Naive thymus-derived CD8-positive, alpha-beta T cell (primary cell): ENCODE measurements around the gene AIG1. TPM values are rescaled to one million over a fixed set of nuclear protein-coding genes. Genes with fewer than 3 reads are reported as not detected.
"Not testable (repeated sequence)": the region's sequence is repeated elsewhere in the genome, so short reads cannot be mapped to it uniquely, and the experiment has no call there.

Experiments used
- ATAC-seq, 2 donors: fragments of 150-1000 bp; cut with Tn5 transposase in 1 of 2; sonication (Bioruptor Pico), chemical (Tn5 transposase) in 1 of 2; 1 replicate in 1 of 2; 2 replicates in 1 of 2; pipeline ENCODE4 v1.10.0; 2021; ENCODE audit warnings: mild to moderate bottlenecking in 2 of 2, moderate library complexity in 2 of 2
- POLR2A ChIA-PET: fragments of 350-600 bp; sonication (Branson Sonifier 250); formaldehyde crosslinking; loops from one replicate; lab custom pipeline; 2021; ENCODE audit warnings: antibody characterized with exemption; lab: Charles Lee
- DNase-seq, 10 donors: peaks; one replicate each; pipeline versions ENCODE4 v3.0.0 to v3.0.0-alpha.2; 2020 to 2022
- H3K27ac Mint-ChIP-seq, 10 donors: one replicate each; pipeline ENCODE4 v1.8.0; 2020 to 2022; ENCODE audit warnings: mild to moderate bottlenecking in 10 of 10, mixed read lengths in 10 of 10, moderate library complexity in 4 of 10, inconsistent platforms in 1 of 10
- H3K27me3 Mint-ChIP-seq, 5 donors: one replicate each; pipeline ENCODE4 v1.8.0; 2021 to 2022; ENCODE audit warnings: mixed read lengths in 5 of 5
- H3K36me3 Mint-ChIP-seq, 3 donors: one replicate each; pipeline ENCODE4 v1.8.0; 2020 to 2022; ENCODE audit warnings: mixed read lengths in 3 of 3, mild to moderate bottlenecking in 2 of 3, inconsistent platforms in 1 of 3
- H3K4me1 Mint-ChIP-seq, 4 donors: one replicate each; pipeline ENCODE4 v1.8.0; 2021 to 2022; ENCODE audit warnings: mixed read lengths in 4 of 4
- H3K4me3 Mint-ChIP-seq, 10 donors: one replicate each; pipeline ENCODE4 v1.8.0; 2020 to 2022; ENCODE audit warnings: mild to moderate bottlenecking in 10 of 10, mixed read lengths in 10 of 10, moderate library complexity in 6 of 10, inconsistent platforms in 1 of 10
- H3K9me3 Mint-ChIP-seq, 9 donors: one replicate each; pipeline ENCODE4 v1.8.0; 2020 to 2022; ENCODE audit warnings: mixed read lengths in 9 of 9, mild to moderate bottlenecking in 3 of 9, inconsistent platforms in 1 of 9, moderate library complexity in 1 of 9
- polyA plus RNA-seq, 3 donors: library from polyadenylated mRNA; unstranded; fragments of 300-500 nt; fragmentation: Illumina TruSeq; gene quantifications; one replicate each; pipeline ENCODE4 v1.2.3, GENCODE V29; 2021
- total RNA-seq, 8 experiments: library from RNA in 2 of 8; stranded (reverse) in 2 of 8; gene quantifications; one replicate each; pipeline ENCODE4 v1.2.3 and lab custom pipeline; 2021 to 2026

The AIG1 gene
- total RNA-seq (10 to 100 TPM in 1 of 2 experiments, 1 to 10 TPM in 1; 10.0 to 11.1 TPM), polyA plus RNA-seq (10 to 100 TPM; 14.5 to 19.0 (median 15.8) TPM), total RNA-seq (lab: John Stamatoyannopoulos, UW) (4.8 to 13.5 (median 7.4) reads per million in 6 experiments)

- peak; percentile 65 to 74 for ATAC-seq
- DNase-seq: peak; percentile 41 to 83 (median 66)
- H3K36me3 Mint-ChIP-seq: no peaks in the 10 kb centered on the region
- no peaks in the 10 kb centered on the region for H3K27me3 Mint-ChIP-seq
- POLR2A ChIA-PET: interaction anchor here (0.7 to 1.7 kb wide), 6 partner anchors 10 to 389 kb away, joined by 3 to 8 read pairs (median 4); partner anchors contain the start of genes ADAT2 and PEX3
- peaks cover 14 to 28% (median 23%) of the 10 kb centered on the region in 4 donors for H3K4me1 Mint-ChIP-seq
- H3K9me3 Mint-ChIP-seq: no peaks in the 10 kb centered on the region
- peak within 1 kb of the TSS; percentile 90 to 98 (median 96) for H3K27ac Mint-ChIP-seq
- H3K4me3 Mint-ChIP-seq: peak within 1 kb of the TSS; percentile 88 to 97 (median 94)
Observed at GRCh38 chr6:143060806-143061596, at the start of gene AIG1. TSS of gene AIG1 (plus strand) at chr6:143060889. CDS start at chr6:143060926, 37 bp downstream.

GRCh38 chr6:143014764-143015163, 45.9 kb upstream of the AIG1 start:
- Mint-ChIP-seq H3K27me3 (no peaks in the 10 kb centered on the region), H3K9me3 (peaks cover 0 to 3% (median 0%) of the 10 kb centered on the region in 9 donors), H3K4me3 (no peak overlapping the region), H3K4me1 (no peaks in the 10 kb centered on the region), H3K36me3 (no peaks in the 10 kb centered on the region), H3K27ac (no peak overlapping the region)
- ATAC-seq: no peak
- POLR2A ChIA-PET: no interaction called here
- DNase-seq: no peak

GRCh38 chr6:143015300-143015706, 45.4 kb upstream of the AIG1 start:
- H3K4me1 Mint-ChIP-seq: no peaks in the 10 kb centered on the region
- no peak for ATAC-seq
- POLR2A ChIA-PET: no interaction called here
- H3K27me3 Mint-ChIP-seq: no peaks in the 10 kb centered on the region
- peak overlapping the region in 1 of 10 donors; percentile 9 for H3K27ac Mint-ChIP-seq
- peaks cover 0 to 3% (median 0%) of the 10 kb centered on the region in 9 donors for H3K9me3 Mint-ChIP-seq
- H3K36me3 Mint-ChIP-seq: no peaks in the 10 kb centered on the region
- H3K4me3 Mint-ChIP-seq: no peak overlapping the region
- no peak for DNase-seq

DNA sequence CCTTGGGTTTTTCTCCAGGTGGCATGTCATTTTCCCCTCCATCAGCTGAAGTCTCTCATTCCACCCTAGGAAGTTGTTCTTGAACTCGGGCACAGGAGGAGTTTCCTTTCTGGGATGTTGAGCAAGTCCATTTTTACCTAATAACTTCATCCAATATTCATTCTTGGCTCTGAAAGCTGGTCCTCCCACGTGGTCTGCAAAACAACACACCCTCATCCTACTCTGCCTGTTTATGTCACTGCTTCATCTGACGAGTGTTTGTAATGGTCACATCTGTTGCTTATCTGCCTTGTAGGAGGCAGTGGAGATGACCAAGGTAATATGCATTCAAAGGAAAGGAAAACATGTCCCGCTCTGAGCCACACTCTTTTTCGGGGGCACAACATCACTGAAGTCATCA, 41.7 kb upstream of the AIG1 start:
- Mint-ChIP-seq H3K4me3 (no peak overlapping the region), H3K9me3 (peaks cover 0 to 5% (median 0%) of the 10 kb centered on the region in 9 donors), H3K36me3 (no peaks in the 10 kb centered on the region), H3K27me3 (no peaks in the 10 kb centered on the region), H3K4me1 (no peaks in the 10 kb centered on the region), H3K27ac (no peak overlapping the region)
- ATAC-seq (no peak), DNase-seq (no peak)
- POLR2A ChIA-PET: interaction anchor here (0.7 kb wide), 1 partner anchor 210 kb away, joined by 3 read pairs; no protein-coding TSS in a partner anchor

- H3K9me3 Mint-ChIP-seq, ATAC-seq, H3K27me3 Mint-ChIP-seq, H3K4me3 Mint-ChIP-seq, POLR2A ChIA-PET, DNase-seq, H3K4me1 Mint-ChIP-seq, H3K36me3 Mint-ChIP-seq: not testable (repeated sequence)
- H3K27ac Mint-ChIP-seq: peak overlapping the region in 1 of 10 donors; percentile 47
Observed at GRCh38 chr6:143020862-143021261, 39.8 kb upstream of the AIG1 start.

DNA sequence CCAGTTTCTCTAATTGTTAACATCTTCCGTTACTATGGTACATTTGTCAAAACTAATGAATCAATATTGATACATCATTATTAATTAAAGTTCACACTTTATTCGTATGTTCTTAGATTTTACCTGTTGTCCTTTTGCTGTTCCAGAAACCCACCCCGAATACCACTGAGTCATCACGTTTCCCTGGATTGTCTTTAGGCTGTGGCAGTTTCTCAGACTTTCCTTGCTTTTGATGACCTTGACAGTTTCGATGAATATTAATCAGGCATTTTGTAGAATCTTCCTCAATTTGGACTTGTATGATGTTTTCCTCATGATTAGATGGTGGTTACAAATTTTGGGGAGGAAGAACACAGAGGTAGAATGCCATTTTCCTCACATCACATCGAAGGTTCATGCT, 39.1 kb upstream of the AIG1 start:
- Mint-ChIP-seq H3K4me1 (no peaks in the 10 kb centered on the region), H3K27ac (no peak overlapping the region), H3K36me3 (no peaks in the 10 kb centered on the region), H3K27me3 (no peaks in the 10 kb centered on the region), H3K4me3 (no peak overlapping the region), H3K9me3 (peaks cover 0 to 6% (median 0%) of the 10 kb centered on the region in 9 donors)
- POLR2A ChIA-PET: no interaction called here
- DNase-seq: no peak
- ATAC-seq: no peak

DNA sequence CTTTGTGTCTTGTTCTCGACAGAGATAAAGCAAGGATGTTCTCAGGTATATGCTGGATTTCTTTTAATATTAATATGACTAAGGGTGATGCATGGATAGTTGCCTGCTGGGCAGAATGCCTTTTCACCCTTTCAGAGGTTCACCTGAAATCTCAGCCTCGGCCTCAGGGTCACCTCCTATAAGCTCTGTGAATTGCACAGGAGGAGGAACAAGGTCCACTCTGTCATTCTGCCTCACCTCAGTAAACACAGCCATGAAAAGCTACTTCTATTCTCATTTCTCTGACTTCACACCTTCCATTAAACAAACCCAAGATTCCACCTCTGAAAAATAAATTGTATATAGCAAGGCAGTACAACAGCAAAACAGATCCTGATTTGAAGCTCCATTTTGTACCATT, 38.1 kb upstream of the AIG1 start:
- Mint-ChIP-seq H3K27ac (no peak overlapping the region), H3K9me3 (peaks cover 0 to 6% (median 0%) of the 10 kb centered on the region in 9 donors), H3K36me3 (no peaks in the 10 kb centered on the region), H3K4me3 (no peak overlapping the region), H3K4me1 (peaks cover 0 to 3% (median 0%) of the 10 kb centered on the region in 4 donors), H3K27me3 (no peaks in the 10 kb centered on the region)
- POLR2A ChIA-PET: no interaction called here
- DNase-seq (no peak), ATAC-seq (no peak)

DNA sequence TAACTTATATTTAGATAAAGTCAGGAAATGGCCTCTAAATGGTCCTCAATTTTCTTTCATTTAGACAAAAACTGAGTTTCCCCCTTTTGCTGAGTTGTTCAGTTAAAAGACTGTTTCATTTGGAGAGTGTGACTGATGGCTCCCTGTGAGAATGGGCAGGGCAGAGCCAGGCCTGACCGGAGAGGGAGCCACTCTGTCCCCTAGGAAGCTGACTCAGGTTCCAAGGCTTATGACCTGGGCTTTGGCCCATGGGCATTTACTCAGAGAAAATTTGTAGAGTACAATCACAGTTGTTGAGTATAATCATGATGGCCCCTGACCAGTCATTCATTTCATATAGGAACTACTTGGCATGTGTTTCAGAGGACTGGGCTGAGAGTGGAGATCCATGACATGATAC, 37.0 kb upstream of the AIG1 start:
- Mint-ChIP-seq H3K4me1 (peaks cover 0 to 3% (median 0%) of the 10 kb centered on the region in 4 donors), H3K4me3 (no peak overlapping the region), H3K27ac (no peak overlapping the region), H3K36me3 (no peaks in the 10 kb centered on the region), H3K27me3 (no peaks in the 10 kb centered on the region), H3K9me3 (peaks cover 0 to 6% (median 0%) of the 10 kb centered on the region in 9 donors)
- POLR2A ChIA-PET: no interaction called here
- DNase-seq (no peak), ATAC-seq (no peak)

DNA sequence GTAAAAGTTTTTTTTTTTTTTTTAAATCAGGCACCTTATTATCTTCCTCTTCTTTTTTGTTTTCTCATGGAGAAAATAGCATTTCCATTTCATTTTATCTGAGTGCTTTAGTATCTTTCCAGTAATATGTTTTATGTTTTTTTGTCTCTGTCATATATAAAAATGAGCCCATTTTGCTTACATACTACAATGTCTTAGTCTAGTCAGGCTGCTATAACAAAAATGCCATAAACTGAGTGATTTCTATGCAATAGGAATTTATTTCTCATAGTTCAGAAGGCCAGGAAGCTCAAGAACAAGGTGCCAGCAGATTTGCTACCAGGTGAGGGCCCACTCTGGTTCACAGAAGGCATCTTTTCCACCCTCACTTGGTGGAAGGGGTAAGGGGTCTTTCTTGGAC, 35.7 kb upstream of the AIG1 start:
- H3K9me3 Mint-ChIP-seq: peaks cover 0 to 6% (median 0%) of the 10 kb centered on the region in 9 donors
- peak overlapping the region in 1 of 10 donors; percentile 78 for H3K27ac Mint-ChIP-seq
- peaks cover 0 to 3% (median 0%) of the 10 kb centered on the region in 4 donors for H3K4me1 Mint-ChIP-seq
- DNase-seq (no peak), ATAC-seq (no peak)
- H3K27me3 Mint-ChIP-seq: no peaks in the 10 kb centered on the region
- POLR2A ChIA-PET: interaction anchor here (0.8 kb wide), 1 partner anchor 19 kb away, joined by 5 read pairs; no protein-coding TSS in a partner anchor
- H3K4me3 Mint-ChIP-seq: no peak overlapping the region
- no peaks in the 10 kb centered on the region for H3K36me3 Mint-ChIP-seq

GRCh38 chr6:143026696-143027449, 33.8 kb upstream of the AIG1 start:
- peaks cover 0 to 3% (median 0%) of the 10 kb centered on the region in 4 donors for H3K4me1 Mint-ChIP-seq
- peaks cover 0 to 2% (median 0%) of the 10 kb centered on the region in 3 donors for H3K36me3 Mint-ChIP-seq
- H3K9me3 Mint-ChIP-seq: peaks cover 0 to 3% (median 0%) of the 10 kb centered on the region in 9 donors
- ATAC-seq: peak; percentile 66 to 68
- H3K27ac Mint-ChIP-seq: peak overlapping the region in 4 of 10 donors; percentile 0 to 63 (median 18)
- no peak overlapping the region for H3K4me3 Mint-ChIP-seq
- no peaks in the 10 kb centered on the region for H3K27me3 Mint-ChIP-seq
- peak; percentile 22 to 64 (median 44) for DNase-seq
- POLR2A ChIA-PET: interaction anchor here (1.0 to 1.1 kb wide), 2 partner anchors 334 to 335 kb away, joined by 4 read pairs; no protein-coding TSS in a partner anchor

DNA sequence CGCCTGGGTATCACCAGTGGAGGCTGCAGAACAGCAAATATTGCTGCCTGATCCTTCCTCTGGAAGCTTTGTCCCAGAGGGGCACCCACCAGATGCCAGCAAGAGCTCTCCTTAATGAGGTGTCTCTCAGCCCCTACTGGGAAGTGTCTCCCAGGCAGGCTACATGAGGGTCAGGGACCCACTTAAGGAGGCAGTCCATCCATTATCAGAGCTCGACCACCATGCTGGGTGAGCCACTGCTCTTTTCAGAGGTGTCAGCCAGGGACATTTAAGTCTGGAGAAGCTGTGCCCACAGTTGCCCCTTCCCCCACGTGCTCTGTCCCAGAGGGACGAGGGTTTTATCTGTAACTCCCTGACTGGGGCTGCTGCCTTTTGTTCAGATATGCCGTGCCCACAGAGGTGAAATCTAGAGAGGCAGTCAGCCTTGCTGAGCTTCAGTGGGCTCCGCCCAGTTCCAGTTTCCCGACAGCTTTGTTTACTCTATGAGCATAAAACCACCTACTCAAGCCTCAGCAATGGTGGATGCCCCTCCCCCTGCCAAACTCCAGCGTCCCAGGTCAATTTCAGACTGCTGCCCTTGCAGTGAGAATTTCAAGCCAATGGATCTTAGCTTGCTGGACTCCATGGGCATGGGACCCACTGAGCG, 25.9 kb upstream of the AIG1 start:
- no peak for DNase-seq
- no peak overlapping the region for H3K4me3 Mint-ChIP-seq
- H3K4me1 Mint-ChIP-seq: no peaks in the 10 kb centered on the region
- ATAC-seq: no peak
- peaks cover 0 to 2% (median 0%) of the 10 kb centered on the region in 3 donors for H3K36me3 Mint-ChIP-seq
- H3K27ac Mint-ChIP-seq: no peak overlapping the region
- peaks cover 0 to 2% (median 0%) of the 10 kb centered on the region in 9 donors for H3K9me3 Mint-ChIP-seq
- POLR2A ChIA-PET: no interaction called here
- H3K27me3 Mint-ChIP-seq: peaks cover 0 to 12% (median 6%) of the 10 kb centered on the region in 5 donors

GRCh38 chr6:143037470-143037869, 23.2 kb upstream of the AIG1 start:
- no peak for ATAC-seq
- POLR2A ChIA-PET: no interaction called here
- Mint-ChIP-seq H3K4me1 (peaks cover 0 to 1% (median 0%) of the 10 kb centered on the region in 4 donors), H3K4me3 (no peak overlapping the region), H3K36me3 (no peaks in the 10 kb centered on the region), H3K9me3 (peaks cover 0 to 2% (median 0%) of the 10 kb centered on the region in 9 donors), H3K27me3 (peaks cover 0 to 12% (median 6%) of the 10 kb centered on the region in 5 donors), H3K27ac (no peak overlapping the region)
- no peak for DNase-seq
